PC-9 (cell line): ENCODE data around the gene MRFAP1L1. TPM values are rescaled to one million over a fixed set of nuclear protein-coding genes. Genes with fewer than 3 reads are reported as not detected.

ENCODE experiments used
- BruUV-seq: library from RNA; stranded (reverse); fragments of 400-500 nt; replicated peaks from 2 replicates; lab custom pipeline; 2021; lab: Mats Ljungman, UMichigan
- CTCF ChIA-PET: fragments of 300-600 bp; sonication (Branson Sonifier 250); formaldehyde crosslinking; loops from one replicate; lab custom pipeline; 2022; ENCODE audit warnings: antibody characterized with exemption; lab: Charles Lee
- POLR2A ChIA-PET: fragments of 300-600 bp; sonication (Branson Sonifier 250); formaldehyde crosslinking; loops from one replicate; lab custom pipeline; 2022; ENCODE audit warnings: antibody characterized with exemption; ENCODE audit not compliant: unreplicated experiment; lab: Charles Lee
- DNase-seq, 2 experiments: peaks; one replicate each; pipeline versions ENCODE4 v3.0.0 to v3.0.0-alpha.2; 2015 to 2022; ENCODE audit warnings: mixed read lengths in 1 of 2
- H2AFZ ChIP-seq: fragments of 200-600 bp; sonication (generic); 2 replicates; pipeline ENCODE4 v1.8.1; 2017; ENCODE audit warnings: antibody characterized with exemption
- H3F3A ChIP-seq: fragments of 200-600 bp; sonication (generic); 2 replicates; pipeline ENCODE4 v1.8.1; 2017; ENCODE audit warnings: antibody characterized with exemption, mild to moderate bottlenecking, low read depth; ENCODE audit not compliant: insufficient read depth
- H3K27ac ChIP-seq: fragments of 200-600 bp; sonication (generic); 2 replicates; pipeline ENCODE4 v1.6.1; 2016; ENCODE audit warnings: mixed run types
- H3K27me3 ChIP-seq: fragments of 200-600 bp; sonication (generic); 2 replicates; pipeline ENCODE4 v1.6.1; 2016; ENCODE audit warnings: low read depth, mixed run types; ENCODE audit not compliant: insufficient read depth
- H3K36me3 ChIP-seq: fragments of 200-600 bp; sonication (generic); 2 replicates; pipeline ENCODE4 v1.6.1; 2016; ENCODE audit warnings: low read depth, mixed run types
- H3K4me1 ChIP-seq: fragments of 200-600 bp; sonication (generic); replicated peaks from 2 replicates; pipeline ENCODE4 v1.6.1; 2016; ENCODE audit warnings: mixed run types; ENCODE audit not compliant: insufficient read depth
- H3K4me2 ChIP-seq: fragments of 200-600 bp; sonication (generic); 2 replicates; pipeline ENCODE4 v1.6.1; 2017; ENCODE audit warnings: mixed run types
- H3K4me3 ChIP-seq: fragments of 200-600 bp; sonication (generic); 2 replicates; pipeline ENCODE4 v1.6.1; 2016; ENCODE audit warnings: mixed run types
- H3K79me2 ChIP-seq: fragments of 200-600 bp; sonication (generic); 2 replicates; pipeline ENCODE4 v1.6.1; 2017; ENCODE audit warnings: low read depth, mixed run types
- H3K9me2 ChIP-seq: fragments of 200-600 bp; sonication (generic); 2 replicates; pipeline ENCODE4 v1.8.1; 2017; ENCODE audit warnings: mild to moderate bottlenecking; ENCODE audit not compliant: insufficient read depth
- H3K9me3 ChIP-seq: fragments of 200-600 bp; sonication (generic); 2 replicates; pipeline ENCODE4 v1.8.1; 2016; ENCODE audit warnings: low read depth; ENCODE audit not compliant: insufficient read depth
- H4K20me1 ChIP-seq: fragments of 200-600 bp; sonication (generic); 2 replicates; pipeline ENCODE4 v1.8.1; 2017; ENCODE audit not compliant: insufficient read depth
- EZH2 ChIP-seq: fragments of 200-600 bp; sonication (generic); IDR thresholded peaks from 2 replicates; pipeline ENCODE4 v1.8.0; 2017; ENCODE audit warnings: antibody characterized with exemption, low read depth
- intact Hi-C: fragments of 100-400 bp; cut with micrococcal nuclease; formaldehyde crosslinking; loops from one replicate; pipeline ENCODE4 v1.10.0; 2022; ENCODE audit not compliant: unreplicated experiment
- total RNA-seq: library from RNA; stranded (reverse); gene quantifications from 2 replicates; pipeline ENCODE4 v1.2.3, GENCODE V29; 2021
- TF ChIP-seq, protein P1 (sequence below): fragments of 200-600 bp; sonication (generic); conservative IDR thresholded peaks from 2 replicates; pipeline ENCODE4 v1.6.1; 2017; ENCODE audit warnings: mixed run types, antibody characterized with exemption, mild to moderate bottlenecking, moderate library complexity

MRFAP1L1 gene
- total RNA-seq, 1 experiment from 2014 or later = 51.4 TPM

DNA sequence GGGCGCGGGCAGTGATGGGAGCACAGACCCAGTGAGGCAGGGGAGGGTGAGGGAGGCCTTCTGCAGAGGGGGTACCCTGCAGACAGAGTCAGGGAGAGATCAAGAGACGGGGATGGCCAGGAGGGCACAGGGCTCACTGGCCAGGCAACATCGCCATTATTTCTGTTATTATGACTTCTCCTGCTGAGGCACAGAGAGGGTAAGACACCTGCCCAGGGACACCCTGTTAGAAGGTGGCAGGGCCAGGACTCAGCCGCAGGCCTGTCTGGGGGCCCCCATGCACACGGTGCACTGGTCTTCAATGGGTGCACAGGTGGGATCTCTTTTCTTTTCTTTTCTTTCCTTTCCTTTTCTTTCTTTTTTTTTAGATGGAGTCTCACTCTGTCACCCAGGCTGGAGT is 22.1 kb upstream of the MRFAP1L1 start:
- H3K9me3 ChIP-seq = no peaks in the 10 kb centered on the region
- CTCF ChIA-PET = no interaction called here
- peaks cover 5% of the 10 kb centered on the region; the same call in 1 of the 2 replicates for H3F3A ChIP-seq
- TF ChIP-seq, protein P1, sequence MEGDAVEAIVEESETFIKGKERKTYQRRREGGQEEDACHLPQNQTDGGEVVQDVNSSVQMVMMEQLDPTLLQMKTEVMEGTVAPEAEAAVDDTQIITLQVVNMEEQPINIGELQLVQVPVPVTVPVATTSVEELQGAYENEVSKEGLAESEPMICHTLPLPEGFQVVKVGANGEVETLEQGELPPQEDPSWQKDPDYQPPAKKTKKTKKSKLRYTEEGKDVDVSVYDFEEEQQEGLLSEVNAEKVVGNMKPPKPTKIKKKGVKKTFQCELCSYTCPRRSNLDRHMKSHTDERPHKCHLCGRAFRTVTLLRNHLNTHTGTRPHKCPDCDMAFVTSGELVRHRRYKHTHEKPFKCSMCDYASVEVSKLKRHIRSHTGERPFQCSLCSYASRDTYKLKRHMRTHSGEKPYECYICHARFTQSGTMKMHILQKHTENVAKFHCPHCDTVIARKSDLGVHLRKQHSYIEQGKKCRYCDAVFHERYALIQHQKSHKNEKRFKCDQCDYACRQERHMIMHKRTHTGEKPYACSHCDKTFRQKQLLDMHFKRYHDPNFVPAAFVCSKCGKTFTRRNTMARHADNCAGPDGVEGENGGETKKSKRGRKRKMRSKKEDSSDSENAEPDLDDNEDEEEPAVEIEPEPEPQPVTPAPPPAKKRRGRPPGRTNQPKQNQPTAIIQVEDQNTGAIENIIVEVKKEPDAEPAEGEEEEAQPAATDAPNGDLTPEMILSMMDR = no peak
- no peak for TF ChIP-seq EZH2
- peak overlapping the region; percentile 100 for H3K27ac ChIP-seq
- no peak for DNase-seq
- no peaks in the 10 kb centered on the region for H3K36me3 ChIP-seq
- 0 out of 2 replicates have a peak, but pooled peaks cover 3% of the 10 kb centered on the region for H3K79me2 ChIP-seq
- no peaks in the 10 kb centered on the region for H3K27me3 ChIP-seq
- H3K4me3 ChIP-seq = no peak overlapping the region
- H4K20me1 ChIP-seq = no peaks in the 10 kb centered on the region
- TSS peak; percentile 89 for BruUV-seq
- H3K4me1 ChIP-seq = peaks cover 25% of the 10 kb centered on the region
- 0 out of 2 replicates have a peak overlapping the region, but pooled peaks have one; percentile 78 for H3K4me2 ChIP-seq
- no peaks in the 10 kb centered on the region for H3K9me2 ChIP-seq
- POLR2A ChIA-PET = interaction anchor here (1.6 kb wide), 1 partner anchor 39 kb away, joined by 11 read pairs; no protein-coding TSS in a partner anchor
- no peak overlapping the region for H2AFZ ChIP-seq
- intact Hi-C loops = loop anchor here (1.0 kb wide), 1 partner anchor 18 kb away; no protein-coding TSS in a partner anchor

DNA sequence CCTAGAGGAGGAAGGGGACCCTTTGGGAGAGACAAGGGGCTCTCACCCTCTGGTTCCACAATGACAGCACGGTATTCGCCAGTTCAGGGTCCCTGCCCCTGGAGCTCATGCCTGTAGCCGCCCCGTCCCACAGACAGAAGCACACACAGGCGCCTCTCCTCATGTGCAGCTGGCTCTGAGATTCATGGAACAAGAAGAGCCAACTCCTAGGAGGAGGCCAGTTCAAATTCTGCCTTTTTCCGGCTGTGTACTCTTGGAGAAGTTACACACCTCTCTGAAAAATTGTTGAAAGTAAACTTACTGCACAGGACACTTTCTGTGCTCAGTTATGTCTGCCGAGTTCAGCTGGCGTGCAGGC is 21.6 kb upstream of the MRFAP1L1 start:
- no peaks in the 10 kb centered on the region for H4K20me1 ChIP-seq
- H3K4me3 ChIP-seq = no peak overlapping the region
- peaks cover 25% of the 10 kb centered on the region for H3K4me1 ChIP-seq
- CTCF ChIA-PET = no interaction called here
- no peaks in the 10 kb centered on the region for H3K9me2 ChIP-seq
- POLR2A ChIA-PET = no interaction called here
- peak overlapping the region; percentile 100; the same call in 1 of the 2 replicates for H3K27ac ChIP-seq
- intact Hi-C loops = no loop called here
- H3K27me3 ChIP-seq = no peaks in the 10 kb centered on the region
- no TSS peak for BruUV-seq
- H3K79me2 ChIP-seq = 0 out of 2 replicates have a peak, but pooled peaks cover 3% of the 10 kb centered on the region
- no peak overlapping the region for H2AFZ ChIP-seq
- peaks cover 5% of the 10 kb centered on the region; the same call in 1 of the 2 replicates for H3F3A ChIP-seq
- no peaks in the 10 kb centered on the region for H3K9me3 ChIP-seq
- TF ChIP-seq, protein P1 = no peak
- no peak for TF ChIP-seq EZH2
- no peak overlapping the region for H3K4me2 ChIP-seq
- H3K36me3 ChIP-seq = no peaks in the 10 kb centered on the region
- DNase-seq = peak in 1 of 2 experiments; percentile 22

DNA sequence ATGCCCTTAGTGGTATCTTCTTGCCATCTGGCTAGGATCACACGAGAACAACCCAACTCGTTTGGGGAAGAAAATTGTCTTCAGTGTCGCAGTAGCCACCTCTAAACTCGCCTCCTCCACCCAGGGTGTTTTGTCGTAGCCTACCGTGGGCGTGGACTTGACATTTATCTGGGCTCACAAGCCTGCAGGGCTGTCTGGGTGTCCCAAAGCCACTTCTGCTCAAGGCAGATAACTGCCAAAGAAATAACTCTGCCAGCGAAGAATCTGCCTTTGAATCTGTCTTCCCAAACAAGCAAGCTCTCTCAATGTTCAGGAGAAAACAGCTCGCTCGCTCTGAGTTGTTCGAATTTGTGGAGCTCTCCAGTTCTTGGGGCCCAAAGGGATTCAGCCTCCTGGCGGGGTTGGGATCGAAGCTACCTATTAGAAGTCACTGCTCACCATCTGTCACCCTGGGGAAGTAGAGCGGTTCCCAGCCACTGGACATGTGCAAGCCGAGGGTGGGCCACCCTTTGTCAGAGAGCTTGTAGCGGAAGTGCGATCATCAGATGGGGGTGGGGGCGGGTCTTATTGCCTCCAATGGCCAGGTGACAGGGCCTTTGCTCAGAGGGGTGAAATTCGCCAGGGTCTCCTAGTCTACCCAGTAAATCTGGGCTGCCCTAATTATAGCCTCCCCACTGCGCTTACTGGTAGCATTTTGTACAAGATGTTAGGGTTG is 21.1 kb upstream of the MRFAP1L1 start:
- Histone ChIP-seq H3K4me3 (no peak overlapping the region), H3F3A (peaks cover 5% of the 10 kb centered on the region; the same call in 1 of the 2 replicates), H3K4me1 (peaks cover 25% of the 10 kb centered on the region), H3K4me2 (no peak overlapping the region), H4K20me1 (no peaks in the 10 kb centered on the region), H3K9me3 (no peaks in the 10 kb centered on the region), H3K79me2 (0 out of 2 replicates have a peak, but pooled peaks cover 3% of the 10 kb centered on the region), H3K9me2 (no peaks in the 10 kb centered on the region), H3K36me3 (no peaks in the 10 kb centered on the region), H2AFZ (no peak overlapping the region), H3K27me3 (no peaks in the 10 kb centered on the region), H3K27ac (no peak overlapping the region)
- BruUV-seq = no TSS peak
- POLR2A ChIA-PET = no interaction called here
- CTCF ChIA-PET = interaction anchor here (0.5 kb wide), 1 partner anchor 13 kb away, joined by 3 read pairs; no protein-coding TSS in a partner anchor
- intact Hi-C loops = no loop called here
- DNase-seq = no peak
- no peak for TF ChIP-seq EZH2
- TF ChIP-seq, protein P1 = no peak
